HG03565 (cell line): ENCODE measurements around the gene DDX20.

Source experiments
- ATAC-seq: cut with Tn5 transposase; IDR thresholded peaks from one replicate; pipeline ENCODE4 v1.9.1; 2021; ENCODE audit warnings: mild to moderate bottlenecking, moderate library complexity; ENCODE audit not compliant: unreplicated experiment

The DDX20 gene

GRCh38 chr1:111755331-111756123 lies at the start of gene DDX20:
Gene DDX20 (plus strand): TSS chr1:111755901. CDS start chr1:111755925, 24 bp downstream.
- peak; percentile 84 for ATAC-seq

DNA sequence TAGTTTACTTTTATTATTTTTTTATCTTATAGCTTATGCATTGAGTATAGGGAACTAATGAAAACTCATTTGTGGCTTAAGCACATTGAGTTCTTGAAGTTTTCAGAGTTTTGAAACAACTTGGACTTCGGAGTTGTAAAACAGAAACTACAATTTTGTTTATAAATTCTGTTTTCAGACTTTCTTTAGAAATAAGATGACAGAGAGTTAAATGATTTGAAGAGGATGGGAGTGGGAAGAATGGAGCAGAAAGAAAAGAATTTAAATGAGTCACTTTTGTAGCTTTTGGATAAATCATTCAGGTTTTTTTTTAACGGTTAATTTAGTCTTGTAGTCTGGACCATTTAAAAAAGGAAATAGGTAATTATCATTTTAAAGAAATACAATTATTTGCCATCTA lies 48.8 kb upstream of the DDX20 start:
- ATAC-seq: no peak

DNA sequence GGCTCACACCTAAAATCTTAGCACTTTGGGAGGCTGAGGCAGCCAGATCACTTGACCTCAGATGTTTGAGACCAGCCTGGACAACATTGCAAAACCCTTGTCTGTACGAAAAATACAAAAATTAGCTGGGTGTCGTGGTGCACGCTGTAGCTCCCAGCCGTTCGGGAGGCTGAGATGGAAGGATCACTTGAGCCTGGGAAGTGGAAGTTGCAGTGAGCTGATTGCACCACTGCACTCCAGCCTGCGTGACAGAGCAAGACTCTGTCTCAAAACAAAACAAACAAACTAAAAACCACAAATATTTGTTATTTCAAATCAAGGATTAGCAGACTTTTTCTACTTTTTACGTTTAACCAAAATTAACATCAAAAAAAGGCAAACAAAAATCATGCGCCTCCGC lies 47.8 kb upstream of the DDX20 start:
- ATAC-seq: no peak

- ATAC-seq: no peak
Measured at GRCh38 chr1:111709986-111710385, 45.7 kb upstream of the DDX20 start.

DNA sequence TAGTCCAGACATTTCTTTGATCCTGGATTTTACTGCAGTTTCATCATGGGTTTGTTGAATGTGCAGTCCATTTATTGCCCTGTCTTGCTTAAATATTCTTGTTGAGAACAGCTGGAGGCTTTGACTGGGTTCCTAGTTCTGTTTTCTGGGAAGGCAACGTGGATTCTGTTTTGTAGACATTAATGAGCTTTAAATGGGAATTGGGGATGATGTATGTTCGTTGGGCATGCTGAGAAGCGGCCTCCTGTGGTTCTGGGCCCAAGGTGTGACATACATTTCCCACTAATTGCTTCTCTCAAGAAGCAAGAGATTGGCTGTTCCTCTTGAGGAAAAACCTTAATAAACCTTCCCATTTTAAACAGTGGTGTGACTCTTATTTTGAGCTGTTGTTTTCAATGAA lies 39.4 kb upstream of the DDX20 start:
- ATAC-seq: no peak

- no peak for ATAC-seq
Measured at GRCh38 chr1:111717450-111717849, 38.3 kb upstream of the DDX20 start.

DNA sequence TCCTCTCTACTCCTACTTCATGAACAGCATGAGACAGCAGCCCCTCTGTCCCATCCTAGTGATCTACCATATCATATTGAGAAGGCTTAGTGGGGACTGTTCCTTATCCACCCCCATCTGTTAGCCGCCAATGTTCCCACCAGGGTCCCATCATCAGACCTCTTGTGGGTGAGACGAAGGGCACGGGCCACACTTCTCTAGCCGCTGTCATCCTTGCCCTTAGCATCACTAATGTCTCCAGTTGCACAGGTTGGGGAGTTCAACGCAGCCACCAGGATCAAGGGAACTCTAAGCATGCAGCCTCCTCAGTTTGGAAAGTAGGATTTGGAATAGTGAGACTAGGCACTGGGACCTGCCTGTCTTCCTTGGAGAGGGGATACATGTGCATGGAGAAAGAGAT lies 36.6 kb upstream of the DDX20 start:
- ATAC-seq: no peak

GRCh38 chr1:111719674-111720132 lies 36.0 kb upstream of the DDX20 start:
- no peak for ATAC-seq

DNA sequence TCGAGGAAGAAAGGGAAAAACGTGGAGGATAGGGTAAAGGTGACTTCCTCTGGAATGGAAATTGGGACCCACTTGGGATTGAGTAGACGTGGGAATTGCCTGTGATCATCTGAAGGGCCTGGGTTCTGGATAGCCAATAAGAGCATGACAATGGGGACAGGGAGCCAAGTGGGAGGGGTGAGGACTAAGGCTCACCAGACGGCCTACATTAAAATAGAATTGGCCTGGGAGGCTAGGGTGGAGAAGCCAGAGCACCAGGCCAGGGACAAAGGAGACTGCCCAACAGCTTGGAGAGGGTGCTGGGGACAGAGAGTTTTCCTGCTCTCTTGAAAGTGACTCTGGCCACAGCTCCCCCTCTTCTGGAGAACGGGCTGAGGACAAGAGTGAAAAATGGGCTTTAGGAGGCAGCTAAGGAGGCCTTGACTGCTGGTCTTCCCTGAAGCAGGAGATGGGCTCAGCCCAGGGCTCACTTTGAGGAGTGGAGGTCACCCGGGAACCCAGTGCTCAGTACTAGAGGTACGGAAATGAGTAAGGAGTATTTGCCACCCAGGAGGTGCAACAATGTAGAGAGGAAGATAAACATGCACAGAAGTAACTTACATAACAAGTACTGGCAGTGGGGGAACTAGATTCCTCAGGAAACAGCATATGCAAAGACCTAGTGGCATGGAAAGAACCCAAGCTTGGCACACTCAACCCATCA lies 35.3 kb upstream of the DDX20 start:
- ATAC-seq: no peak

GRCh38 chr1:111720977-111721786 lies 34.5 kb upstream of the DDX20 start:
- no peak for ATAC-seq

DNA sequence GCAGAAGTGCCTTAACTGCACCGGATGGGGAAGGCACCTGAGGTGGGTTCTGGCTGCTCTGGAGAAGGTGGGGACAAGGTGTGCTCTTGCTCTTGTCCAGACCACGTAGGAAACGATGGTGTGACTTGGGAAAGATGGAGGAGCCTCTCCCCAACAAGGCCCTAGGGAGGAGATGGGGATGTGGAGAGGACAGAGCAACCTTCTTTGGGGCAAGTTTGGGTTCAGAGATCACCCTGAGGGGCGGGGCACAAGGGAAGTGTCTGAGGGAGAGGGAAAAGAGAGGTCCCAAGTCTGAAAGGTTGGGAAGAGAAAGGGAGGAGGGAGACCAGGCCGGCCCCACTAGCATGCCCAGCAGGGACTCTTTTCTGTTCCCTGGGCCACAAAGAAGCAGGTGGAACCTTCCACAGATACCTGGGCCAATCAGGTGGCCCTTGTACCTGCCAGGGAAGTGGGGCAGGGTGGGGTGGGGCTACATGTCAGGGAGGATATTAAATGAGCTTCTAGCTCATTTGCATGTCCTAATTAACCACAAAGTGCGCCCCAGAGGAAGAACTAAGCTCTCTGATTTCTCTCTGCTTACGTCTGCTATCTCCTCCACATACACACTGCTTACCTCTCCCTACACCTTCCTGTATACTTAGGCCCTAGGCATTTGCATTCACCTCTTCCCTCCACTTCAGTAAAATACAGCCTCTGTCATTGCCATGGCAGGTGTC lies 32.5 kb upstream of the DDX20 start:
- ATAC-seq: no peak

DNA sequence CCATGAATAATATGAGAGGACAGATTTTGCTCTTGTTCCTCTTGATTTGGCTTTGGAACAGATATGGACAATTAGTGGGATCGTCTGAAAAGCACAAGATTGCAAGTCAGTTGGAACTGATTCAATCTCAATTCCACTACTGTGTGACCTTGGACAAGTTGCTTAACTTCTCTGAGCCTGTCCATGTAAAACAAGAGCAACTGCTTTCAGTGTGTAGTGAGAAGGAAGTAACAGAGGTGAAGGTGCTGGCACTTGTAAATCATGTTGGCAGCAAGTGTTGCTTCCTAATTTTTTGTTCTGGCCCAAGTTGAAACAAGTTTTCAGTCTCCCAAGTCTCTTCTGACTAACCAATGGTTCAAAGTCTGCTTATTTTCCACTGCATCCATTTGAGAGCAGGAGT lies 31.8 kb upstream of the DDX20 start:
- ATAC-seq: no peak

GRCh38 chr1:111725192-111725591 lies 30.5 kb upstream of the DDX20 start:
- ATAC-seq: no peak

- no peak for ATAC-seq
Measured at GRCh38 chr1:111727056-111727455, 28.6 kb upstream of the DDX20 start.

GRCh38 chr1:111729271-111729921 lies 26.3 kb upstream of the DDX20 start:
- no peak for ATAC-seq

GRCh38 chr1:111729946-111730681 lies 25.6 kb upstream of the DDX20 start:
- ATAC-seq: no peak

- no peak for ATAC-seq
Measured at GRCh38 chr1:111730706-111731105, 25.0 kb upstream of the DDX20 start.

- ATAC-seq: no peak
Measured at GRCh38 chr1:111731956-111732355, 23.7 kb upstream of the DDX20 start.

DNA sequence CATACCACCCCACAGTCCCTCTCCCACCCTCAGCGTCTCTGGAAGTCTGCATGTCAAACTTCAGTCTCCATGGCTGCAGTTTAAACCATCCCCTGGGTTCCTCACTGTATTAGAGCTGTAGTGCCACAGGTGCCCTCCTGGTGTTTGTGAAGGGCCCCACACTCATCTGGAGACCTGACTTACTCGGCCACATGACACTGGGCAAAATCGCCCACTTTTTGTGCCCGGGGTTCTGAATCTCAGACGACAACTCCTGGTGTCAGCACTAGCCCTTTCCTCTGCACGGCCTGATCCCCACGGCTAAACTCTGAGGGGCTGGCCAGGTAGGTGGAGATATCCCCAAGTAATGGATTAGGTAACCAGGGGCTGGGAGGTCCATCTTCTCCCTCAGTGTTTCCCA lies 23.0 kb upstream of the DDX20 start:
- no peak for ATAC-seq
